HG03280 (cell line): ENCODE results near the gene CAMKK2.
"Not testable (repeated sequence)": the region's sequence is repeated elsewhere in the genome, so short reads cannot be mapped to it uniquely, and the experiment has no call there.

Experiments
- ATAC-seq: cut with Tn5 transposase; IDR thresholded peaks from one replicate; pipeline ENCODE4 v1.9.1; 2021; ENCODE audit warnings: mild to moderate bottlenecking, moderate library complexity; ENCODE audit not compliant: unreplicated experiment

The CAMKK2 gene

GRCh38 chr12:121250359-121250758 is 46.1 kb downstream of the CAMKK2 start:
- no peak for ATAC-seq

- ATAC-seq = peak; percentile 91
These were observed 47.9 kb downstream of the CAMKK2 start for GRCh38 chr12:121248622-121249021.

- no peak for ATAC-seq
These were observed 49.5 kb downstream of the CAMKK2 start for GRCh38 chr12:121246893-121247557.

- no peak for ATAC-seq
These were observed 50.6 kb downstream of the CAMKK2 start for GRCh38 chr12:121245951-121246350.

- no peak for ATAC-seq
These were observed 51.5 kb downstream of the CAMKK2 start for GRCh38 chr12:121245031-121245430.

- ATAC-seq = no peak
These were observed 55.1 kb downstream of the CAMKK2 start for GRCh38 chr12:121241156-121241970.

GRCh38 chr12:121240484-121241101 is 55.9 kb downstream of the CAMKK2 start:
- ATAC-seq = no peak

GRCh38 chr12:121240062-121240420 is 56.5 kb downstream of the CAMKK2 start:
- ATAC-seq = no peak

GRCh38 chr12:121239351-121240061 is 57.0 kb downstream of the CAMKK2 start:
- no peak for ATAC-seq

GRCh38 chr12:121238604-121239350 is 57.7 kb downstream of the CAMKK2 start:
- no peak for ATAC-seq

- no peak for ATAC-seq
These were observed 58.4 kb downstream of the CAMKK2 start for GRCh38 chr12:121238086-121238485.

GRCh38 chr12:121237415-121237814 is 59.1 kb downstream of the CAMKK2 start:
- ATAC-seq = no peak

- no peak for ATAC-seq
These were observed 59.7 kb downstream of the CAMKK2 start for GRCh38 chr12:121236776-121237175.

GRCh38 chr12:121233628-121234020 is 62.9 kb downstream of the CAMKK2 start:
- no peak for ATAC-seq

- ATAC-seq = no peak
These were observed 63.4 kb downstream of the CAMKK2 start for GRCh38 chr12:121232977-121233627.

- no peak for ATAC-seq
These were observed 64.3 kb downstream of the CAMKK2 start for GRCh38 chr12:121232163-121232562.

GRCh38 chr12:121230538-121230907 is 66.0 kb downstream of the CAMKK2 start:
- ATAC-seq = no peak

GRCh38 chr12:121229826-121230537 is 66.5 kb downstream of the CAMKK2 start:
- not testable (repeated sequence) for ATAC-seq

- ATAC-seq = no peak
These were observed 67.4 kb downstream of the CAMKK2 start for GRCh38 chr12:121228919-121229665.
